ENCODE measurements around the gene NSD1.

DNA sequence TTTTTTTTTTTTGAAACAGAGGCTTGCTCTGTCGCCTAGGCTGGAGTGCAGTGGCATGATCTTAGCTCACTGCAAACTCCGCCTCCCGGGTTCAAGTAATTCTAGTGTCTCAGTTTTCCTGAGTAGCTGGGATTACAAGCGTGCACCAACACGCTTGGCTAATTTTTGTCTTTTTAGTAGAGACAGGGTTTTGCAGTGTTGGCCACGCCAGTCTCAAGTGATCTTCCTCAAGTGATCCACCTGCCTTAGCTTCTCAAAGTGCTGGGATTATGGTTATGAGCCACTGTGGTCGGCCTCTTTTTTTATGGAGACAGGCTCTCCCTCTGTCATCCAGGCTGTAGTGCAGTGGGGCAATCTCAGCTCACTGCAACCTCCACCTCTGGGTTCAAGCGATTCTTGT lies 87.0 kb downstream of the NSD1 start:
- TF ChIP-seq POLR2A (IDR thresholded peaks at IDR 0.05), result no peak
- TF ChIP-seq, protein P1, sequence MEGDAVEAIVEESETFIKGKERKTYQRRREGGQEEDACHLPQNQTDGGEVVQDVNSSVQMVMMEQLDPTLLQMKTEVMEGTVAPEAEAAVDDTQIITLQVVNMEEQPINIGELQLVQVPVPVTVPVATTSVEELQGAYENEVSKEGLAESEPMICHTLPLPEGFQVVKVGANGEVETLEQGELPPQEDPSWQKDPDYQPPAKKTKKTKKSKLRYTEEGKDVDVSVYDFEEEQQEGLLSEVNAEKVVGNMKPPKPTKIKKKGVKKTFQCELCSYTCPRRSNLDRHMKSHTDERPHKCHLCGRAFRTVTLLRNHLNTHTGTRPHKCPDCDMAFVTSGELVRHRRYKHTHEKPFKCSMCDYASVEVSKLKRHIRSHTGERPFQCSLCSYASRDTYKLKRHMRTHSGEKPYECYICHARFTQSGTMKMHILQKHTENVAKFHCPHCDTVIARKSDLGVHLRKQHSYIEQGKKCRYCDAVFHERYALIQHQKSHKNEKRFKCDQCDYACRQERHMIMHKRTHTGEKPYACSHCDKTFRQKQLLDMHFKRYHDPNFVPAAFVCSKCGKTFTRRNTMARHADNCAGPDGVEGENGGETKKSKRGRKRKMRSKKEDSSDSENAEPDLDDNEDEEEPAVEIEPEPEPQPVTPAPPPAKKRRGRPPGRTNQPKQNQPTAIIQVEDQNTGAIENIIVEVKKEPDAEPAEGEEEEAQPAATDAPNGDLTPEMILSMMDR (IDR thresholded peaks at IDR 0.05), result no peak
